Measurements from ENCODE around the gene PHKB. TPM values are rescaled to one million over a fixed set of nuclear protein-coding genes. Genes with fewer than 3 reads are reported as not detected.

PHKB gene
- total and polyA plus RNA-seq, 2 donors (not counting 1 experiment from before 2014, with no cell fraction given), result 79.0 to 103 TPM

GRCh38 chr16:47643323-47644000 lies 182.3 kb downstream of the PHKB start:
- H3K27me3 ChIP-seq (ENCODE audit: control insufficient read depth, insufficient read depth, low read length), result no peaks in the 10 kb centered on the region
- H3K27ac ChIP-seq (ENCODE audit: insufficient read depth, low read length), result no peak overlapping the region
- H3K9ac ChIP-seq (ENCODE audit: insufficient read depth, low read length), result no peak overlapping the region
- peak; percentile 3 to 16 for DNase-seq (ENCODE audit: low read depth in 2 of 2)
- H3K9me3 ChIP-seq (ENCODE audit: control insufficient read depth, insufficient read depth, low read depth, low read length), result no peaks in the 10 kb centered on the region
- no peak for TF ChIP-seq CTCF (conservative IDR thresholded peaks at IDR 0.05 in 1 of 2, IDR thresholded peaks at IDR 0.05 in 1 of 2; ENCODE audit: low read depth in 1 of 2, low read length in 2 of 2)
- TF ChIP-seq EZH2 (IDR thresholded peaks at IDR 0.05; ENCODE audit: low read length, missing control alignments), result no peak
- H3K4me2 ChIP-seq (ENCODE audit: extremely low read depth, insufficient read depth, low read length), result no peak overlapping the region
- no peaks in the 10 kb centered on the region for H4K20me1 ChIP-seq (ENCODE audit: control insufficient read depth, extremely low read depth, insufficient read depth, low read length)
- H3K36me3 ChIP-seq (ENCODE audit: control insufficient read depth, insufficient read depth, low read length), result no peaks in the 10 kb centered on the region
- no peak overlapping the region for H3K4me3 ChIP-seq (replicated peaks in 1 of 4; ENCODE audit: control extremely low read depth in 1 of 4, insufficient read depth in 1 of 4, low read depth in 3 of 4, low read length in 4 of 4)
- H3K4me1 ChIP-seq (ENCODE audit: control insufficient read depth, extremely low read depth, insufficient read depth, low read length), result peaks cover 2% of the 10 kb centered on the region
- no peak overlapping the region for H2AFZ ChIP-seq (ENCODE audit: low read length)
- H3K79me2 ChIP-seq (ENCODE audit: control insufficient read depth, insufficient read depth, low read length), result no peaks in the 10 kb centered on the region

GRCh38 chr16:47644166-47644565 lies 183.0 kb downstream of the PHKB start:
- Histone ChIP-seq H3K27me3 (ENCODE audit: control insufficient read depth, insufficient read depth, low read length) (no peaks in the 10 kb centered on the region), H3K27ac (ENCODE audit: insufficient read depth, low read length) (no peak overlapping the region), H3K4me1 (ENCODE audit: control insufficient read depth, extremely low read depth, insufficient read depth, low read length) (peaks cover 2% of the 10 kb centered on the region), H3K9me3 (ENCODE audit: control insufficient read depth, insufficient read depth, low read depth, low read length) (no peaks in the 10 kb centered on the region), H3K9ac (ENCODE audit: insufficient read depth, low read length) (no peak overlapping the region), H4K20me1 (ENCODE audit: control insufficient read depth, extremely low read depth, insufficient read depth, low read length) (no peaks in the 10 kb centered on the region), H3K79me2 (ENCODE audit: control insufficient read depth, insufficient read depth, low read length) (no peaks in the 10 kb centered on the region), H3K36me3 (ENCODE audit: control insufficient read depth, insufficient read depth, low read length) (no peaks in the 10 kb centered on the region), H3K4me2 (ENCODE audit: extremely low read depth, insufficient read depth, low read length) (no peak overlapping the region), H3K4me3 (replicated peaks in 1 of 4; ENCODE audit: control extremely low read depth in 1 of 4, insufficient read depth in 1 of 4, low read depth in 3 of 4, low read length in 4 of 4) (no peak overlapping the region), H2AFZ (ENCODE audit: low read length) (no peak overlapping the region)
- peak; percentile 75 to 91 for DNase-seq (ENCODE audit: low read depth in 2 of 2)
- TF ChIP-seq CTCF (conservative IDR thresholded peaks at IDR 0.05 in 1 of 2, IDR thresholded peaks at IDR 0.05 in 1 of 2; ENCODE audit: low read depth in 1 of 2, low read length in 2 of 2), result no peak
- TF ChIP-seq EZH2 (IDR thresholded peaks at IDR 0.05; ENCODE audit: low read length, missing control alignments), result no peak

GRCh38 chr16:47644661-47645060 lies 183.5 kb downstream of the PHKB start:
- Histone ChIP-seq H3K9ac (ENCODE audit: insufficient read depth, low read length) (no peak overlapping the region), H3K9me3 (ENCODE audit: control insufficient read depth, insufficient read depth, low read depth, low read length) (no peaks in the 10 kb centered on the region), H3K4me2 (ENCODE audit: extremely low read depth, insufficient read depth, low read length) (no peak overlapping the region), H3K27me3 (ENCODE audit: control insufficient read depth, insufficient read depth, low read length) (no peaks in the 10 kb centered on the region), H3K79me2 (ENCODE audit: control insufficient read depth, insufficient read depth, low read length) (no peaks in the 10 kb centered on the region), H3K4me1 (ENCODE audit: control insufficient read depth, extremely low read depth, insufficient read depth, low read length) (peaks cover 2% of the 10 kb centered on the region), H3K36me3 (ENCODE audit: control insufficient read depth, insufficient read depth, low read length) (no peaks in the 10 kb centered on the region), H3K27ac (ENCODE audit: insufficient read depth, low read length) (no peak overlapping the region), H4K20me1 (ENCODE audit: control insufficient read depth, extremely low read depth, insufficient read depth, low read length) (no peaks in the 10 kb centered on the region), H3K4me3 (replicated peaks in 1 of 4; ENCODE audit: control extremely low read depth in 1 of 4, insufficient read depth in 1 of 4, low read depth in 3 of 4, low read length in 4 of 4) (no peak overlapping the region), H2AFZ (ENCODE audit: low read length) (no peak overlapping the region)
- DNase-seq (ENCODE audit: low read depth in 2 of 2), result peak in 1 of 2 donors; percentile 32
- TF ChIP-seq EZH2 (IDR thresholded peaks at IDR 0.05; ENCODE audit: low read length, missing control alignments) (no peak), CTCF (conservative IDR thresholded peaks at IDR 0.05 in 1 of 2, IDR thresholded peaks at IDR 0.05 in 1 of 2; ENCODE audit: low read depth in 1 of 2, low read length in 2 of 2) (no peak)
